Erythroblast (primary cell): ENCODE results near the gene SPATA16.
"Not testable (repeated sequence)": the region's sequence is repeated elsewhere in the genome, so short reads cannot be mapped to it uniquely, and the experiment has no call there.

Experiments used
- DNase-seq, 2 experiments: peaks; one replicate each; lab custom pipeline; 2025; lab: John Stamatoyannopoulos, UW
- GATA1 ChIP-seq: IDR thresholded peaks from 2 replicates; pipeline ENCODE4 v1.6.1; 2011; ENCODE audit warnings: low read depth, mild to moderate bottlenecking, control low read depth, low read length, moderate library complexity
- POLR2A ChIP-seq: IDR thresholded peaks from 2 replicates; pipeline ENCODE4 v1.6.1; 2011; ENCODE audit warnings: mild to moderate bottlenecking, low read length

Gene SPATA16

GRCh38 chr3:173037840-173038483, 103.1 kb downstream of the SPATA16 start:
- TF ChIP-seq GATA1 = no peak
- no peak for TF ChIP-seq POLR2A
- DNase-seq = no peak

DNA sequence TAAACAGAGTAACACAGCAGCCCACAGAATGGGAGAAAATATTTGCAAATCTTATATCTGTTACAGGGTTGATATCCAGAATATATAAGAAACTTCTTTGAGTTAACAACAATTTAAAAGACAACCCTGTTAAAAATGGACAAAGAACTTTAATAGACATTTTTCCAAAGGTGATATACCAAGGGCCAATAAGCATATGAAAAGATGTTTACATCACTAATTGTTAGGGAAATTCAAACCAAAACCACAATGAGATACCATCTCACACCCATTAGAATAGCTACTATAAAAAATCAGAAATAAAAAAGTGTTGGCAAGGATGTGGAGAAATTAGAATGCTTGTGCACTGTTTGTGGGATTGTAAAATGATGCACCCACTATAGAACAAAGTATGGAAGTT, 110.8 kb downstream of the SPATA16 start:
- TF ChIP-seq GATA1 = no peak
- no peak for TF ChIP-seq POLR2A
- DNase-seq = no peak

GRCh38 chr3:173028351-173028750, 112.7 kb downstream of the SPATA16 start:
- TF ChIP-seq POLR2A (no peak), GATA1 (no peak)
- no peak for DNase-seq

DNA sequence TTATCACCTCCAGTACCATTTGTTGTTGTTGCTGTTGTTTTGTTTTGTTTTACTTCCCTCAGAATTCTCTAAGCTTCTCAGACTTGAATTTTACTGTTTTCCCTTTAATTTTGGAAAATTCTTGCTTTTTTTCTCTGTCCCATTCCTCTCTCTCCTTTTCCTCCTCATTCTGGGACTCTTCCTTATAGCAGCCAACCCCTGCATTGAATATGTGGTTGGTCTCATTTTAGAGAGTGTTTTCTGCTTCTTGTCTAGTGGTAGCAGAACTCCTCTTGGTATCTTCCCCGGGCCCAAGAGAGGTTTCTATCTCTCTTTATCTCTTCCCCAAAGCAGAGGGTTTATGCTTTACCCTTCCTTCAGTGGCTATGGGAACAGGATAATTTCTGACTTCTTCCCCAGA, 113.6 kb downstream of the SPATA16 start:
- no peak for DNase-seq
- TF ChIP-seq POLR2A (no peak), GATA1 (no peak)

- TF ChIP-seq POLR2A (no peak), GATA1 (no peak)
- DNase-seq = no peak
These were observed 115.1 kb downstream of the SPATA16 start for GRCh38 chr3:173025941-173026340.

DNA sequence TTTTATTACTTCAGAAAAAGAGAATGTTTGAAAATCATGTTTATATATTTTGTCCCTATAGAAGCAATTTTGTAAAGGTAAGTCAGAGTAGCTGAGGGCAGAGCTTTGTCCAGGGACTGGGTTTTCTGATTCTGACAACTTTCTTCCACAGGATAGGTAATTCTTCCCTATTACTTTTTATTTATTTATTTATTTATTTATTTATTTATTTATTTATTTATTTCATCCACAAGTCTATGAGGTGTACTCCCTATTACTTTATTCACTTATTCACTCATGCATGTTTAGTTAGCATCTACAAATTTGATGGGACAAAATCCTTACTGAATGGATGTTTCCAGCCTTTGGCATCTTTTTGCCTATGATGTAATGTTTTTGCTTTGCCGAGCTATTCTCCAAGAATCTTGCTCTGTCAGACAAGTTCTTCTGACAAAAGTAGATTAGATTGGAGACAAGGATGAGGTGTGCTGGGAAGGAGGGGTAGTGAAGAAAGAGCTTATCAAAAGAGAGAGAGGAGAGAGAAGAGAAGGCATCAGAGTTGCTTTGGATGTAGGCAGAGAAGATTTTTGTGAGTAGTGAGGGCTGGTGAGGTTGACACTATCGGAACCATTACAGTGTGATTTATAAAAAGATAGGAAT, 119.4 kb downstream of the SPATA16 start:
- DNase-seq = no peak
- TF ChIP-seq GATA1 = no peak
- no peak for TF ChIP-seq POLR2A

DNA sequence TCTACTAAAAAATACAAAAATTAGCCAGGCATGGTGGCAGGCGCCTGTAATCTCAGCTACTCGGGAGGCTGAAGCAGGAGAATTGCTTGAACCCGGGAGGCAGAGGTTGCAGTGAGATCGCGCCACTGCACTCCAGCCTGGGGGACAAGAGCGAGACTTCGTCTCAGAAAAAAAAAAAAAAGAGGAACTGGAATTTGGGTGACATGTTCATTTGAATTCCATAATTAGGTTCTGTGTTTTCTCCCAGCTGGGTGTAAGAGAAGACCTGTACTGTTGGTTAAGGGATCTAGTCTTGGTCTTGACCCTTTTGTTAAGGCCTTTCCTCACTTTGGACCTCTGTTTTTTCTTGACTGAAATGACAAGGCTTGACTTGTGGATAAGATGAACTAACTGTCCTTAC, 120.9 kb downstream of the SPATA16 start:
- DNase-seq = not testable (repeated sequence)

DNA sequence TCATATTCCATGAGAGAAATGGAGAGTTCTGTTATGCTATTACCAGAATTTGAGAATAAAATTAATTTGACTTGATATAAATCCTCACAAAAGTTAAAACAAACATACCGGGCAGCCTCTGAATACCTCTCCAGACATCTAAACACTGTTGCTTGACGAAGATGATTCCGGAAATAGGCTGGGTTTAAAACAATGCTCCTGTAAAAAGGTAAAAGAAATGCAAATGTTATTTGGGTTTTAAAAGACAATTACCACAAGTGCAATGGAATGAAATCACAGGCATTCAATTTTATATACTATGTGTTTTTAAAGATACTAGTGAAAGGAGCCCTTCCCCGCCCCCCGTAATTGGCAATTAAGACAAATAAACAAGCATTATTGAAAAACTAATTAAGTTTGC, 121.7 kb downstream of the SPATA16 start:
- no peak for DNase-seq

DNA sequence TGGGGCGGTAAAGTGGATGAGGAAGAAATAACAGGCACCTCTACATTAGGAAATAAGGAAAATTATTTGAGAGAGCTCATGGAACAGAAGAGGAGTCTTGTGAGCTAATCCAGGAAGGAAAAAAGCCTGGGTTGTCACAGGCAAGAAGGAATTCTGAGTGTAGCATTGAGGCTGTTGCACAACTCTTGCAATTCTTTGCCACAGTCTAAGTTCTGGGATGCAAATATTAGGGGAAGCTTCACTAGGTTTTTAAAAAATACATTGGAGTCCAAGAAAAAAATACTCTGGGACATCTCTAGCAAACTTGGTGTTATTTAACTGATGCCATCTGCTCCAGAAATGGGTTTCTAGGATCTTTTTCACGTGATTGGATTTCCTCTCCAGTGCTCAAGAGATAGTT, 122.3 kb downstream of the SPATA16 start:
- DNase-seq = no peak
- TF ChIP-seq POLR2A (no peak), GATA1 (no peak)

More for the DNA sequence above, 121.7 kb downstream of the SPATA16 start:
- TF ChIP-seq POLR2A (no peak), GATA1 (no peak)

DNA sequence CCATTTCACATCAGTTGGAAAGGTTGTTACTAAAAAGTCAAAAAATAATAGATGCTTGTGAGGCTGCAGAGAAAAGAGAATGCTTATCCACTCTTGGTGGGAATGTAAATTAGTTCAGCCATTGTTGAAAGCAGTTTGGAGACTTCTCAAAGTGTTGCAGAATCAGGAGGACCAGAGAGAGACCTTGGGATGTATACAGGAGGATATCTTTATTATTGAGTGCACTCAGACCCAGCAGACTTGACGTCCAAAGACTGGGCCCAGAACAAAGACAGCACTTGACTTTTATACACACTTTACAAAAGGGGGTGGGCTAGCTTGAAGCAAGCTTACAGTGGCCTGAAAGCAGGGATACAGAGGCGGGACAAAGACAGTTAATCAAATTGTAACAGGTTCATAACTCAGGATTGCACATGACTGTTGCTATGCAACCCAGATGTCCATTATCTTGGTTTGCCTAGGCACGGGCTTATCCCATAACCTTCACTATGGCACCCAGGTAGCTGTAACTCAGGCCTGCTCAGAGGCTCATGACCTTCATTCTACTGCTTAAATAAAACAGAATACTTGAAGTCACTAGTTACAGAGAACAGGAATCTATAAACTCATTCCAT, 127.7 kb downstream of the SPATA16 start:
- DNase-seq = peak; percentile 22 to 63
- TF ChIP-seq POLR2A = no peak
- TF ChIP-seq GATA1 = no peak

DNA sequence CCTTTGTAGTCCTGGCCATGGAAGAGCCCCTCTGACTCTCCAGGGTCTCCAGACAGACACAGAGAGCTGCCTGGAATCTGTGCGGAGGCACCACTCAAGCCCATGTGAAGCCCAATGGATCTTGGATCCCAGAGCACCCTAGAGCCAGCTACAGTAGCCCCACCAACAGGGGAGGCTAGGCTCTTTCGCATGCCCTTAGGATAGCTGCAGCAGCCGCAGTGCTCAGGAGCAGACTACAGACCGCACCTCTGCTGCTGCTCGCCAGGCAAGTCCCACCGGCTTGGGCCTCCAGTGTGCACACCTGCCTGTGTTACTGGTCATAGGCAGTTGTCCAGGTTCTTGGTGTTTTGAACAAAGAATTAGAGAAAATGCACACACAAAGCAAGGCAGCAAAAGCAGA, 131.6 kb downstream of the SPATA16 start:
- TF ChIP-seq GATA1 (no peak), POLR2A (no peak)
- DNase-seq = no peak

DNA sequence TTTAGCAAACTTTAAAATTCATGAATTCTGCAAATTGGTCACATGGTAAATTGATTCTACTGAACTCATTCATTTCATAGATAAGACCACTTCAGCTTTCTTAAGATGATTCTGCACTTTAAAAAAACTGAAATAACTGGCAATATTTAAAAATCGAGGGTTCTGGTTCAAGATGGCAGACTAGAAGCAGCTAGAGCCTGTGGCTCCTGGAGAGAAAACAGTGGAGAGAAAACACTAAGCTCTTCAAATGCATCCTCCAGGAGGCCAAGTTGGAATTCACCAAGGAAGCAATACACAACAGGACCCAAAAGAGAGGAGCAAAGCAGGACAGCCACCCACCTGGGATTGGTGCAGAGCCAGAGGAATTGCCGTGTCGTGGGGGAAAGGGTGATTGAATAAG, 132.1 kb downstream of the SPATA16 start:
- TF ChIP-seq GATA1 (no peak), POLR2A (no peak)
- DNase-seq = peak in 1 of 2 experiments; percentile 5

DNA sequence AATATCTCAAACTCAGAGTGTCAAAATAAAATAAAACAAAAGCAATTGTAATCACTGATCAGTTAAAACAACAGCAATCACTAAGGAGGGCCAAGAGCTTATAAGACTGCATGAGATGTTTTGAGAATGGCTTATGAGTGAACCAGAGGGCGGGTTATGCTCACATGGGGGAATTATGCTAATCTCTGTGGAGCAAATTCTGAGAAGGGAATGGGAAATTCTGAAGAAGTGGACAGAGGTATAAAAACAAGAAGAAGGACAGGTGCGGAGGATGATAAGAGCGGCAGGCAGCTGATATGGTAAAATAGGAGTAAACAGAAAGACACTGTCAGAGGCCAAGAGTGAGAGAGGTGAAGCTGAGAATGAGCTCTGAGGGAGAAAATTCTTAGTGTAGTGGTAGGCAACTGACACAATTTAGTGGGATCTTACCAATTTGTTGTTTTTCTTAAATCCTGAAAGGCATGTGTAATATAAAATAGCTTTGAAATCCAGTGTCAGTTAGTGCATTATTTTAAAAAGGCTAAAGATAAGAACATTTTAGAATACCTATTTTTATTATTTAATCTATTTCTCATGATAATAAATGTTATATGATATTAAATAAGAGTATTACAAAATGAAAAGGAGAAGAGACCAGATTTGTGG, 133.8 kb downstream of the SPATA16 start:
- TF ChIP-seq POLR2A (peak; percentile 33), GATA1 (no peak)
- peak; percentile 83 to 92 for DNase-seq

DNA sequence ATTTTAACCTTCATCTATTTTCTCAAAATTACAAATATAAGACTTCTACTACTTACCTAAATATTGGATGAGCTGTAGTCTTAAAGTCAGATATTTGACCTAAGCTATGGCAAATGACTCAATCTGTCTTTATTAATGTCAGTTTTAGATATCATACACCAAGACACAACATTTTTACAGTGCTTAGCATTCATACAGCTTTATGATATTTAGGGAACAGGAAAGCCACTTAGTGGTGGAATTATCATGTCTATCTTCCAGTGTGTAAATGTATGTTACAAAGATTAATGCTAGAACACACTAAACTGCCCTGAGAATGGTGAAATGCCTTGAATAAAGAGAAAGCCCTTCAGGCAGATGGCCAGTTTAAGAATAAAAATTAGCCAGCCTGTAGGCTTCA, 135.0 kb downstream of the SPATA16 start:
- no peak for DNase-seq
- TF ChIP-seq POLR2A (no peak), GATA1 (no peak)
